Mesenteric fat pad (tissue), 1 donor: Measurements from ENCODE around the gene KCNK17. TPM values are rescaled to one million over a fixed set of nuclear protein-coding genes. Genes with fewer than 3 reads are reported as not detected.
"Not testable (repeated sequence)": the region's sequence is repeated elsewhere in the genome, so short reads cannot be mapped to it uniquely, and the experiment has no call there.

Experiments
- DNase-seq: peaks from one replicate; pipeline ENCODE4 v3.0.0-alpha.2; 2020; ENCODE audit warnings: low spot score
- total RNA-seq: library from RNA; stranded (reverse); fragmentation: NEBNext Ultra II Directional; extraction: Animal tissue kit (Norgen Biotek cat#: 25700); gene quantifications from one replicate; pipeline ENCODE4 v1.2.1, GENCODE V29; 2021
- donor health status: DM: yes; HTN: yes; CAD: no.

KCNK17 gene
- total RNA-seq, 1 donor from 2014 or later = 0.19 TPM

GRCh38 chr6:39302669-39303424 is 11.4 kb downstream of the KCNK17 start:
- DNase-seq = peak; percentile 94

DNA sequence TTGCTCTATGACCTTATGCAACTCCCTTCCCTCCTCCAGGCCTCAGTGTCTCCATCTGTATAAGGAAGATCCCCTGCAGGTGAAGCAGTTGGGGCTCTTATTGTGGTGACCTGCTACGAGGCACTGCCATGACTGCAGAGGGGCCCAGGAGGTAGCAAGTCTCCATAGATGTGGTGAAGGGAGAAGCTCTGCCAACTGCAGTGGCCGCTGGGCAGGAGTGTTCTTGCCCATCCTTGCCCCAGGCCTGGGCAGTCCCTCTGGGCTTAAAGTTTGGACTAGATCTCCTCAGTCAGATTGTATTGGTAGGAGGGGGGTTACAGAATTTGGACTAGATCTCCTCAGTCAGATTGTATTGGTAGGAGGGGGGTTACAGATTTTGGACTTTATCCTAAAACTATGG is 12.2 kb downstream of the KCNK17 start:
- no peak for DNase-seq

DNA sequence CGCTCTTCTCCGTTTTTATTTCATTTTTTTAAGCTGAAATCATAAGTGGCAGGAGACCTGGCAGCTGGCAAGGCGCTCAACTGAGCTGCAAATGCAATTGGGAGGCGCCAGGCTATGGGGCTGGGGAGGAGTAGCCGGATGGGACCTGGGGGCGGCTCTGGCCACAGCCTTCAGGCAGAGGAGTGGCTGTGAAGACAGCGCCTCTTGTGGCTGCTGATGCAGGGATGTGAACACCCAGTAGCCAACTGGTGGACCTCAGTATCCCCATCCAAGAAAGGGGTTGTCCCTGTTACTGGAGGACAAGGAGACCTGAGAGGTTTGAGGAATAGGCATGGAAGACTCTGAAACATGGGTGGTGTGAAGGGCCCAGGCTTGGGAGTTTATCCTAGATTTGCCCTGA is 12.6 kb downstream of the KCNK17 start:
- DNase-seq = no peak

DNA sequence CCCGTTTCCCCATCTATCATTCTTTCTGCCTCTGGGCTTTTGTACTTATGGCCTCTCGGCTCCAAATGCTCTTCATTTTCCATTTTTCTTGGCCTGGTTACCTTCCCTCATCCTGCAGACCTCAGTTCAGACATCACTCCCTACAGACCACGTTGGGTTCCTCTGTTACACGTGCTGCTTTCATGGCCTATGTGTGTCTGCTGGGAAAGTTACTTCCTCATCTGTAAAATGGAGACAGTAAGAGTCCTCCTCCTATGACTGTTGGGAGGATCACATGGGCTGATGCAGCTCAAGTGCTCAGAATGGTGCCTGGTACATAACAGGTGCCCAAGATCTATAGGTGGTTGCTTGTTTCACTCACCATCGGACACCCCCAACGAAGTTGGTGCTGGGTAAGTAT is 13.5 kb downstream of the KCNK17 start:
- no peak for DNase-seq

- DNase-seq = no peak
Observed at GRCh38 chr6:39298061-39298460, 16.2 kb downstream of the KCNK17 start.

DNA sequence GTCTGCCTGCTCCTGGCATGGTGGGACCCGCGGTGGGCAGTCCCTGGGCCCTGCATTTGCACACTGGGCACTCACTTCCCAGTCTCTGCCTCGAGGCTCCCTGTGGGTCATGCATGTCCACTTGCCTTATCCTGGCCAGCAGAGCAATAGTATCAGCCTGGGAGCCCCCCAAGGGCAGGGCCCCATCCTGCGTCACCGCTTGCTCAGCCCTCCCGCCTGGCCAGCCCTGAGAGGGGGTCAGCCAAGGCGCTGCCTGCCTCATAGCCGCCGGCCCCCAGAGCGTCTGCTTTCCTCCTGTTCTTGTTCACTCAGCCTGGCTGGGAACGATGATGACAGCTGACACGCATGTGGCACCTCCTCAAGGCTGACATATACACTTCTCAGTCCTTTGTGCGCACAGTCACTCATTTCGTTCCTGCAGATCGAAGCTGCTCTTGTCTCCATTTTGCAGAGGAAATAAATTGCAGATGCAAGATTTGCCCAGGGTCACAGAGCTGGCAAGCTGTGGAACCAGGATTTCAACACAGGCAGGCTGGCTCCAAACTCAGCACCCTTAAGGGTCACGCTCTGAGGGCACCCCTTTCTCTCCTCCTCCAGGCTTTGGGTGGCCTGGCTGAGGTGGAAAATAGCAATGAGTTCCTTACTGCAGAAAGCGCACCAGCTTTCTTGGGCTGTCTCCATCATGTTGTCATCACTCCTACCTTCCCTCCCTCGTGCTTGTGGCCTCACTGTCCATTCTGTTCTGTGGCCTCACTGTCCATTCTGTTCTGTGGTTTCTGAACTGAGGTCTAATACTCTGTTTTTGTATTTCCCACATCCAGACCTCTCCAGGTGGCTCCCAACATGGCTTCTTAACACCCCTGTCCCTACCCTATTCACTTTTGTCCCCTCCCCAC is 17.2 kb downstream of the KCNK17 start:
- DNase-seq = no peak

DNA sequence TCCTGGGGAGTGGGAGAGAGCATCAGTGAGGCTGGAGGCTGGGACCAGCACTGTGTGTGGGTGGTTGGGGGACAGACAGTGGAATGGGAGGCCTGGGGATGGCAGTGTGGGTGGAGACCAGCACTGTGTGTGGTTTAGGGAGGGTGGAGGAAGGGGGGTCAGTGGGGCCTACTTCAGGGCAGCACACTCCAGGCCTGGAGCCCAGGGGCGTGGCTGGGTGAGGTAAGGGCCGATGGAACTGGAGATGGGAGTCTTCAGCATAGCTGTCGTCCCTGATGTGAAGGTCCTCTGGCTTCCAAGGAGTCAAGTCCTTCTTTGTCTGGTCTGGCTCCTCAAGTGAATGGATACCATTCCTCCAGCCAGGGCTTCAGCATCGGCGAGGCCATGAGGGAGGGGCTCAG is 18.6 kb downstream of the KCNK17 start:
- DNase-seq = no peak

DNA sequence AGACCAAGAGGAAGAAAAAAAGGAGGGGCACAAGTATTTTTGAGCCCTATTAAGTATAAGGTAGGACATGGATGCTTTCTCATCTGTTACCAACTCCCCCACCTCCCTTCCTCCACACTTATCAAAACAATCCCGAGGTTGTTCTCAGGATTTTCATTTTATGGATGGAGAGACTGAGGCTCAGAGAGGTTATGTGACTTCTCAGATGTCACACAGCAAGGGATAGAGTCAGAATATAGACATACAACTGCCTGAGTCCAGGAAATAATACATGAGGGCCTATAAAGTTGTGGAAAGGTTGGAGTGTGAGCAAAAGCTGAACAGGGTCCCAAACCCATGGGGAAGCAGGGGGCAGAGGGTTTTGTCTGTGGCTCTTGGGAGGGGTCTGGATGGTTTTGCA is 19.3 kb downstream of the KCNK17 start:
- DNase-seq = no peak

DNA sequence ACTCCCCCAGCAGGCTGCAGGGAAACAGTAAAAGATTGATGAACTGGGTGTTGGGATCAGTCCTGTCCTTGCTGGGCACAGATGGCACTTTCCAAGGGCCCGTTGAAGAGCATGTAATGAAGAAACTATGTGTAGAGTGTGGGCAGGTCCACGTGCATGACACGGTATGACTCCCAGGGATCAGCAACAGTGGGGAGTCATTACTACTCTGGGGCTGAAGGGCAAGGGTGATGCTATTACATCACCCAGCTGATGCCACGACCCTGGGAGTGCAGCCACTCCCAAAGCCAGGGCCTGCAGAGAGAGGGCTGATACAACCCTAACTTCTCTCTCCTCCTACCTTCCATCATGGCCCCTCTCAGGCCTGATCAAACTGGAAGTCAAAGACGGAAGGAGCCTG is 20.1 kb downstream of the KCNK17 start:
- no peak for DNase-seq

DNA sequence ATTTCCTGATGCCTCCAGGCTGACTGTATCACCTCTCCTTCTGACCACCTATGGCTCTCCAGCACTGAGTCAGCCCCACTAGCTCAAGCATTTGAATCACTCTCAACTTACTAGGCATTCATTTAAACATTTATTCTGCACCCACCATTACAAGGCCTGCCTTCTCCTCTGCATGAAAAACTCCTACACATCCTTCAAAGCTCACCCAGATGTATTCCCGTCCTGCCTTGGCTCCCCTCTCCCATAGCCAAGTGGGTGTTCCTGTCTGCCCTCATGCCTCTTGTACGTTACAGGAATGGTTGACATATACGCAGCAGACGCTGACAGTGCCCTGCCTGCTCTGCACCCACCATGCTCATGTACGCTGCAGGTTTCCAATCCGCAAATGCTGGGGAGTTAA is 21.6 kb downstream of the KCNK17 start:
- DNase-seq = no peak

DNA sequence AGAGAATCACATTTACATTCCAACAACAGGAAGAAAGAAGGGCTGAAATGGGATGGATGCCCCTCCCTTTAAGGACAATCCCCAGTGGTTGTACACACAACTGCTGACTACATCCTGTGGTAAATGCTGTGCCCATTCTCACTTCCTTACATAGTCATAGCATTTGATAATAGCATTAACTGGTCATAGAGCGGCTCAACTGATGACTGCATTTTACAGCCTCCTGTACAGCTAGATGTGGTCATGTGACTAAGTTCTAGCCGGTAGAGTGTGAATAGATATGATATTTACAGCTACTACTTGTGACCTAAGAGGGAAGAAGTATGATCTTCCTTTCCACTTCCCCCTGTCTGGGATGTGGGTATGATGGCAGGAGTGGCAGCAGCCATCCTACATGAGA is 24.7 kb downstream of the KCNK17 start:
- no peak for DNase-seq

DNA sequence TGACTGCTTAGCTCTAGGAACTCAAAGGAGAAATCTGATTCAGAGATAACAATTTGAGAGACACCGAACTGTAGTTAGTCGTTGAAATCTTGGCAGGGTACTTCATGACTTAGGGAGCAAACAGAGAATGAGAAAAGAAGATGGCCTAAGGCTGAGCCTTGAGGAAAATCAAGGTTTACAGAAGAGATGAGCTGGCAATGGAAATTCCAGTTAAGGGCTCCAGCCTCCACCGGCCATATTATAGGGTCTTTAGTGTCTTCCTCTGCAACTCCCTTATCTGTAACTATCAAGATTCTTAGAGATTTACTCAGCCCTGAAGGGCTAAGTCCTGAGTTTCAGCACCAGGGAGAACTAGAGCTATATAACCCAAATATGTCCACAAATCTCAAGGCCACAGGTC is 26.6 kb downstream of the KCNK17 start:
- no peak for DNase-seq

DNA sequence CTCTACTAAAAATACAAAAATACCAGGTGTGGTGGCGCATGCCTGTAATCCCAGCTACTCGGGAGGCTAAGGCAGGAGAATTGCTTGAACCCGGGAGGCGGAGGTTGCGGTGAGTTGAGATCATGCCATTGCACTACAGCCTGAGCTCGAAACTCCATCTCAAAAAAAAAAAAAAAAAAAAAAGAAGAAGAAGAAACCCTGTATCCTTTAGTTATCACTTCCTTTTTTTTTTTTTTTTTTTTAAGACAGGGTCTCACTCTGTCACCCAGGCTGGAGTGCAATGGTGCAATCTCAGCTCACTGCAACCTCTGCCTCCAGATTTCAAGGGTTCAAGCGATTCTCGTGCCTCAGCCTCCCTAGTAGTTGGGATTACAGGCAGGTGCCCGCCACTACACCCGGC is 27.6 kb downstream of the KCNK17 start:
- DNase-seq = not testable (repeated sequence)

- DNase-seq = no peak
Observed at GRCh38 chr6:39282774-39283173, 31.4 kb downstream of the KCNK17 start.

DNA sequence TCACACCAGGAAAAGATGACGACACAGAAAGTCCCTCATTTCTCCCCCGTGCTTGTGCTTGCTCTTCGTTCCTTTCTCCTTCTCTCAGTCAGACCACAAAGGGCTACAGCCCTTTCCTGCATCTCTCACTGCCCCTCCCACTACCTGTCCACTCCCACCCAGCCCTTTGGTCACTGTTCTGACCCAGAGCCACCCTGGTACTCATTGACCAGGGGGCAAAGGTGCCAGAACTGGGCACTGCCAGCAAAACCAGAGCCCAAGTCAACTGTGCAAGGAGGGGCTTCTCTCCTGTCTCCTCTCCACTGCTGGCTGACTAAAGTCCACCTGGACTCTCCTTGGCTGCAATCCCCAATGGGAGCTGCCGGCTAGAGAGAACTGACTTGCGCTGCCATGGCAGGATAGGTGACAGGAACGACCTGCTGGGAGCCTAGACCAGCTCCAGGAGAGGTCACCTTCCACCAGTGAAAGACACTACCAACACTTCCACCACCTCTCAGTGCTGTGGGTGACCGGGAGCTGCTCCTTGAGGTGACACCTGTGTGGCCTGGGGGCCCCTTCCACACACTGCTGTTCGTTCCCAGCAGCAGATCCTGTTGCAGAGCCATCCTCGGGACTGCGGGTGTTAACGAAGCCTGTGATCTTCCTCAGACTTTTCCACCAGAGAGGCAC is 32.8 kb downstream of the KCNK17 start:
- DNase-seq = no peak

DNA sequence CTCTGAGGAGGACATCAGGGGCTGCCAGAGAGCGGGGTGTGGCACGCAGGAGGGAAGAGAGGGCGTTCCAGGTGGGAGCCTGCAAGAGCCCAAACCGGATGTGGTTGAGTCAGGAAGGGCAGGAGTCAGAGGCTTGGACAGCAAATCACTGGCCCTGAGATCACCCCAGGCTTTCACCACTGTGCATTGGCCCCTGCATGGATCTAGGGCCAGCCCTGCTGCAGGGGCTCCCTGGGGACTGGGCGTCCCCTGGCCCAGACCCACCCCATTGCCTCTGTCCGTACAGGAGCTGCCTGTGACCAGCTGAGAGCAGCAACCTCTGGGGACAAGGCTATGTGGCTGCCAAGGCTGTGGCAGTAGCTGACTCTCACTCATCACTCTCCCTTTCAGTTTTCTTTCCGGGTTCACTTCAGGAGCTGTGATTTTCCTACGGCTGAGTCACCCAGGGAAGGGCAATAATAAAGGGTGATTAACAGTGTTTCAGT is 33.9 kb downstream of the KCNK17 start:
- DNase-seq = no peak

GRCh38 chr6:39279539-39279938 is 34.7 kb downstream of the KCNK17 start:
- no peak for DNase-seq

DNA sequence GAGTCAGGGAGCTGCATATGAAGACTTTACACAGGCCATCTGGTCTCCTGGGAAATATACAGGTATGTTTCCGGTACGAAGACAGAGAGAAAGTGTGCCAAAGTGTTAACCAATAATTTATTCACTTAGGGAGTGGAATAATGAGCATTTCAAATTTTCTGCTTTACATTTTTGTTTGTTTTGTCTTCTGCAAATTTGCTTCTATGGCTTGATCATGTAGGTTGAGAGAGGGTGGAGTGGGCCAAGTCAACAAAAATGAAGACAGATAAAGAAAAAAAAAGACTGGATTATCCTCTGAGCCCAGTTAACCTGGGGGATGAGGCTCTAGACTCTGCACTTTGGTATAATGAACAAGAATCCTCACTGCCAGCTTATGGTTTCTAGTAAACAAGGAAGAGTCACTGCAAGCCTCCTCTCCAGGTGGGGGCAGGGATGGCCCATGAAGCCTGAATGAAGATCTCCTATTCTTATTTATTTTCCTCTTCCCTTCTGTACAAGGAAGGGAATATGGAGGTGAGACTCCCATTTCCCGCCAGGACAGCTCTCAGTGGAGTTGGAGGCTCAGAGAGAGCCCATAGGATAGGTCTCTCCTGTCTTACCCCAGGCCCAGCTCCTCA is 37.7 kb downstream of the KCNK17 start:
- DNase-seq = no peak

DNA sequence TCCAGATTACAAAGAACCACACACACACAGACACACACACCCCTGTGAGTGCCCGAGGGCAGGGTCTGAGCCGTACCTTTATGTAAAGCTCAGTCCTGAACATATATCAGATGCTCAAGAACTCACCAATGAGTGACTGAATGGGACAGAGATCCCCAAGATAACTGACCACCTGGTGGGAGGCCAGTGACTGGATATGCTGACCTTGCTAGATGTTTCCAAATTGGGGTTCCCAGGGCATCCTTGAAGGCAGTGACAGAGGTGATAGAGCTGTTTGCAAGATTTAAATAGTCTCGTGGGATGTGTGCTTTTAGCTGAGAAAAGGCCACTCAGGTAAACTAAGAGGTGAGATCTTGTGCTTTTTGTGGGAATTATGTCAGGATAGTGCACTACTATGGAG is 39.3 kb downstream of the KCNK17 start:
- peak; percentile 28 for DNase-seq

- no peak for DNase-seq
Observed at GRCh38 chr6:39274471-39274870, 39.7 kb downstream of the KCNK17 start.

GRCh38 chr6:39273406-39273821 is 40.8 kb downstream of the KCNK17 start:
- peak; percentile 88 for DNase-seq
